ENCODE results near the gene MROH9.

DNA sequence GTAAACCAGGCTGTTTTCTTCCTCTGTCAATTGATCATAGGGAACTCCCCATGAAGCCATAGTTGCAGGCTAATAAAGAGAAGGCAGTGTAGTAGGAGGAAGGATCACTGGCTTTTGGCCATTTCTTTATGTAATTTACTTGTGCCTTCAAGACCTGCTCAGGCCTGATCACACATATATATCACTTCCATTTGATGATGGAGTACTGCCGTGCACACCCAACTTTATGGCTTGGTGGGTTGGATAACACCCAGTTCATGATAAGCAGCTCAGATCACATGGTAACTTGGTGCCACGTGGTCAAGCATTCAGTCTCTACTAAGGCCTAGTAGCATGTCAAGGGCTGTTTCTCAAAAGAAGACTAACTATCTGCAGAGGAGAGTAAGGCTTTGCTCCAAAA lies 4.1 kb downstream of the MROH9 start:
- TF ChIP-seq EP300 (IDR thresholded peaks at IDR 0.05), result no peak
- no peak for TF ChIP-seq POLR2A (IDR thresholded peaks at IDR 0.05)
- TF ChIP-seq, protein P1, sequence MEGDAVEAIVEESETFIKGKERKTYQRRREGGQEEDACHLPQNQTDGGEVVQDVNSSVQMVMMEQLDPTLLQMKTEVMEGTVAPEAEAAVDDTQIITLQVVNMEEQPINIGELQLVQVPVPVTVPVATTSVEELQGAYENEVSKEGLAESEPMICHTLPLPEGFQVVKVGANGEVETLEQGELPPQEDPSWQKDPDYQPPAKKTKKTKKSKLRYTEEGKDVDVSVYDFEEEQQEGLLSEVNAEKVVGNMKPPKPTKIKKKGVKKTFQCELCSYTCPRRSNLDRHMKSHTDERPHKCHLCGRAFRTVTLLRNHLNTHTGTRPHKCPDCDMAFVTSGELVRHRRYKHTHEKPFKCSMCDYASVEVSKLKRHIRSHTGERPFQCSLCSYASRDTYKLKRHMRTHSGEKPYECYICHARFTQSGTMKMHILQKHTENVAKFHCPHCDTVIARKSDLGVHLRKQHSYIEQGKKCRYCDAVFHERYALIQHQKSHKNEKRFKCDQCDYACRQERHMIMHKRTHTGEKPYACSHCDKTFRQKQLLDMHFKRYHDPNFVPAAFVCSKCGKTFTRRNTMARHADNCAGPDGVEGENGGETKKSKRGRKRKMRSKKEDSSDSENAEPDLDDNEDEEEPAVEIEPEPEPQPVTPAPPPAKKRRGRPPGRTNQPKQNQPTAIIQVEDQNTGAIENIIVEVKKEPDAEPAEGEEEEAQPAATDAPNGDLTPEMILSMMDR (IDR thresholded peaks at IDR 0.05), result no peak
- TF ChIP-seq POLR2AphosphoS5 (IDR thresholded peaks at IDR 0.05), result no peak

Data from gastroesophageal sphincter (tissue), 3 donors.